Muscle layer of duodenum (tissue), 2 donors: ENCODE results near the gene TBC1D3E.
"Not testable (repeated sequence)": the region's sequence is repeated elsewhere in the genome, so short reads cannot be mapped to it uniquely, and the experiment has no call there.

ENCODE experiments used
- H3K27ac ChIP-seq: one replicate; pipeline ENCODE4 v1.7.0; 2013; ENCODE audit warnings: mild to moderate bottlenecking, low read length
- H3K27me3 ChIP-seq: one replicate; pipeline ENCODE4 v1.7.0; 2013; ENCODE audit warnings: low read depth, mild to moderate bottlenecking, control low read depth, low read length
- H3K36me3 ChIP-seq, 2 donors: one replicate each; pipeline ENCODE4 v1.7.0; 2013; ENCODE audit warnings: low read length in 2 of 2, control low read depth in 1 of 2, mild to moderate bottlenecking in 1 of 2; ENCODE audit not compliant: insufficient read depth in 2 of 2, control insufficient read depth in 1 of 2
- H3K4me1 ChIP-seq, 2 donors: one replicate each; pipeline ENCODE4 v1.7.0; 2013; ENCODE audit warnings: low read length in 2 of 2, mild to moderate bottlenecking in 2 of 2, control low read depth in 1 of 2, moderate library complexity in 1 of 2; ENCODE audit not compliant: insufficient read depth in 2 of 2, control insufficient read depth in 1 of 2
- H3K4me3 ChIP-seq, 2 donors: one replicate each; pipeline ENCODE4 v1.7.0; 2013; ENCODE audit warnings: low read length in 2 of 2, low read depth in 1 of 2, mild to moderate bottlenecking in 1 of 2
- H3K9me3 ChIP-seq, 2 donors: one replicate each; pipeline ENCODE4 v1.7.0; 2013; ENCODE audit warnings: low read length in 2 of 2, control low read depth in 1 of 2, mild to moderate bottlenecking in 1 of 2; ENCODE audit not compliant: control insufficient read depth in 1 of 2
- donor health status: healthy.

TBC1D3E gene

DNA sequence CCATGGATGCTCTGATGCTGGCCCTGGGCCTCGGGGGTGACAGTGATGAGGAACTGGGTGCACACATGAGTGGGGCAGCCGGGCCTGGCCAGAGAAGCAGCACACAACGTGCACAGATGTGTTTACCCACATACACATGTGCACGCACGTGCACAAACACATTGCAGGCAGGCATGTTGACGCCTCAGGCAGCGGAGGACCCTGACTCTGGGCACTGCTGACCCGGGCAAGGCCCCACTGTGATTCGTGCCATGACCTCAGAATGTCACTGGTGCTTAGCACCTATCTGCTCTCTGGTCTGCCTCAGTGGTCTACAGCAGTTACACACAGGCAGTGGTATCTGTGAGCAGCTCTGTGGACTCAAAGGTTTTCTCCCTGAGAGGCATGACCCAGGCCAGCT, at the start of gene TBC1D3E:
Gene TBC1D3E (plus strand): TSS at position 301 of the 400 bp plus-strand sequence. CDS start 1,545 bp downstream, outside the sequence.
- H3K9me3 ChIP-seq, H3K4me3 ChIP-seq, H3K36me3 ChIP-seq, H3K27ac ChIP-seq, H3K27me3 ChIP-seq, H3K4me1 ChIP-seq: not testable (repeated sequence)

DNA sequence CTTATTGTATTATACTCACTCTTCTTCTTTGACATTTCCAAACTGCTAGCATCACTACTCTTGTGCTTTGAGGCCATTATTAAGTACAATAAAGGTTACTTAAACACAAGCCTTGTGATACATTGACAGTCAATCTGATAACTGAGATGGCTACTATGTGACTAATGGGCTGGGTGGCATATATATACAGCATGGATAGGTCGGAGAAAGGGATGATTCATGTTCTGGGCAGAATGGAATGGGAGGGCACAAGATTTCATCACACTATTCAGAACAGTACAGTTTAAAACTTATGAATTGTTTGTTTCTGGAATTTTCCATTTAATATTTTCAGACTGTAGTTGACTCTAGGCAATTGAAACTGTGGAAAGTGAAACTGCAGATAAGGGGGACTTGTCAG, 40.4 kb upstream of the TBC1D3E start:
- H3K4me1 ChIP-seq, H3K27me3 ChIP-seq, H3K9me3 ChIP-seq, H3K4me3 ChIP-seq, H3K27ac ChIP-seq, H3K36me3 ChIP-seq: not testable (repeated sequence)

DNA sequence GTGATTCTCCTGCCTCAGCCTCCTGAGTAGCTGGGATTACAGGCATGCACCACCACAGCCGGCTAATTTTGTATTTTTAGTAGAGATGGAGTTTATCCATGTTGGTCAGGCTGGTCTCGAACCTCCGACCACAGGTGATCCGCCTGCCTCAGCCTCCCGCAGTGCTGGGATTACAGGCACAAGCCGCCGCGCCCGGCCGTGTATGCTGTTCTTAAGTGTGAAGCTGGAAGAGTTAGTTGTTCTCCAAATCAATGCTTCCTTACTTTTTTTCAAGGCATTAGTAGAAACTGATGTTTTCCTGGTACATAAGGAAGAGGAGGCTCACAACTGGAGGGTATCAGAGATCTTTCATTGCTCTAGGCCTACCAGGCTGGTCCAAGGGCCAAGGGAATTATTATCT, 39.6 kb upstream of the TBC1D3E start:
- H3K27ac ChIP-seq, H3K36me3 ChIP-seq, H3K27me3 ChIP-seq, H3K4me3 ChIP-seq, H3K4me1 ChIP-seq, H3K9me3 ChIP-seq: not testable (repeated sequence)

DNA sequence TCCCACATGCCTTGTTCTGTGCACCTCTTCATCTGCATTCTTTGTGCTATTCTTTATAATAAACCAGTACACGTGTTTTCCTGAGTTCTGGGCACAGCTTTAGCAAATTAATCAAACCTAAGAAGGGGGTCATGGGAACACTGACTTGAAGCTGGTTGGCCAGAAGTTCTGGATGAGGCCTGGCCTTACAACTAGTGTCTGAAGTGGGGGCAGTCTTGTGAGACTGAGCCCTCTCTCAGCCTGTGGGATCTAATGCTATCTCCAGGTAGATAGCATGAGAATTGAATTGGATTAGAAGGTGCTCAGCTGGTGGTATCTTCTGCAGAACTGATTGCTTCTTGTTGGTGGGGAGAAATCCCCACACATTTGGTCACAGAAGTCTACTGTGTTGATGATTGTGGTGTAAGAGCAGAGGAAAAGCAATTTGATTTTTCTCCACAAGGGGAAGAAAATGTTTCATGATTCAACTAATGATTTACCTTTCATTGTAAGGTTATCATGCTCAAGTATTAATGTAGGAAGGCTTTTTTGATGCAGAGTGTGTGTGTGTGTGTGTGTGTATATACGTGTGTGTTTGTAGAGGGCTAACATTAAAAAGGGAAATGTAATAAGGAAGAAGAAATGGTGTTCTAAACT, 33.6 kb upstream of the TBC1D3E start:
- not testable (repeated sequence) for H3K4me3 ChIP-seq, H3K27ac ChIP-seq

GRCh38 chr17:38099262-38099661, 28.5 kb upstream of the TBC1D3E start:
- not testable (repeated sequence) for H3K27me3 ChIP-seq, H3K4me1 ChIP-seq, H3K27ac ChIP-seq, H3K36me3 ChIP-seq, H3K4me3 ChIP-seq, H3K9me3 ChIP-seq

More for the DNA sequence above, 33.6 kb upstream of the TBC1D3E start:
- H3K27me3 ChIP-seq, H3K4me1 ChIP-seq, H3K9me3 ChIP-seq, H3K36me3 ChIP-seq: not testable (repeated sequence)

DNA sequence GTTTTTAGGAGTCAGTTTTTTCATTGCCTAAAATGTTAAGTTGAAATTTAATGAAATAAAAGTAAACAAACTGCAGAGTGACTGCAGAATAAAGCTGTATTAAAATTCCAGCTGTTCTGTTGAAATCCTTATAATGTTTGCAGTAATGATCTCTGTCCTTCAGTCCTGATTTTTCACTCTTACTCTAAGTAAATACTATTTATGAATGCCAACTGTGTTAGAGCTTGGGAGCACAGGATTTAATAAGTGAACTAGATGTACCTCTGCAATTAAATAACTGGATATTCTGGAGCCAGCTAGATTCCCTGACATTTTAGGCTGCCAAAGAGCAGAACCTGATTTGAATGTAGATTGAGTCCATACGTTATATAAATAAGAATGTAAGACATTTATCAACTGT, 7.9 kb upstream of the TBC1D3E start:
- not testable (repeated sequence) for H3K36me3 ChIP-seq

GRCh38 chr17:38134860-38135259, 7.1 kb downstream of the TBC1D3E start:
- H3K27me3 ChIP-seq, H3K9me3 ChIP-seq, H3K27ac ChIP-seq, H3K4me3 ChIP-seq, H3K36me3 ChIP-seq, H3K4me1 ChIP-seq: not testable (repeated sequence)

More for the DNA sequence above, 7.9 kb upstream of the TBC1D3E start:
- not testable (repeated sequence) for H3K9me3 ChIP-seq, H3K27me3 ChIP-seq, H3K27ac ChIP-seq, H3K4me1 ChIP-seq, H3K4me3 ChIP-seq
